H1 (cell line): ENCODE results near the gene TAS2R19. TPM values are rescaled to one million over a fixed set of nuclear protein-coding genes. Genes with fewer than 3 reads are reported as not detected.
A peak's percentile ranks its signal among the peaks of the same experiment; 100 is the strongest.

Source experiments
- CTCF ChIA-PET: fragments of 300-600 bp; sonication (Branson Sonifier 250); formaldehyde crosslinking; loops from one replicate; lab custom pipeline; 2021; ENCODE audit not compliant: partially characterized antibody; lab: Charles Lee
- POLR2A ChIA-PET: fragments of 300-600 bp; sonication (Branson Sonifier 250); formaldehyde crosslinking; loops from one replicate; lab custom pipeline; 2021; ENCODE audit warnings: inconsistent platforms; ENCODE audit not compliant: partially characterized antibody; lab: Charles Lee
- DNase-seq, 2 experiments: peaks; one replicate each; pipeline versions ENCODE4 v3.0.0 to v3.0.0-alpha.2; 2010 to 2022; ENCODE audit warnings: low spot score in 2 of 2, low read depth in 1 of 2, mixed read lengths in 1 of 2
- FAIRE-seq: peaks from 2 replicates; lab custom pipeline; 2011; peaks lifted over from hg19 to GRCh38; lab: Jason Lieb, UNC
- H2AFZ ChIP-seq: 2 replicates; pipeline ENCODE4 v1.8.1; 2012; ENCODE audit warnings: low read length, inconsistent platforms
- H2AK5ac ChIP-seq: 2 replicates; pipeline ENCODE4 v1.6.1; 2013; ENCODE audit warnings: low read depth, low read length
- H2BK120ac ChIP-seq: replicated peaks from 2 replicates; pipeline ENCODE3; 2013; ENCODE audit warnings: low read depth, low read length, inconsistent platforms
- H2BK12ac ChIP-seq: 2 replicates; pipeline ENCODE4 v1.6.1; 2013; ENCODE audit warnings: low read depth, low read length
- H2BK15ac ChIP-seq: 2 replicates; pipeline ENCODE4 v1.6.1; 2013; ENCODE audit warnings: low read length
- H2BK20ac ChIP-seq: 2 replicates; pipeline ENCODE4 v1.6.1; 2013; ENCODE audit warnings: low read length
- H2BK5ac ChIP-seq: 2 replicates; pipeline ENCODE4 v1.6.1; 2013; ENCODE audit warnings: low read depth, low read length
- H3K14ac ChIP-seq: 2 replicates; pipeline ENCODE4 v1.6.1; 2013; ENCODE audit warnings: inconsistent platforms; ENCODE audit not compliant: insufficient read length
- H3K18ac ChIP-seq: 2 replicates; pipeline ENCODE4 v1.6.1; 2013; ENCODE audit warnings: low read length; ENCODE audit errors: extremely low read depth
- H3K23ac ChIP-seq: 2 replicates; pipeline ENCODE4 v1.6.1; 2013; ENCODE audit warnings: inconsistent platforms; ENCODE audit not compliant: insufficient read length
- H3K23me2 ChIP-seq: 2 replicates; pipeline ENCODE4 v1.6.1; 2013; ENCODE audit warnings: low read depth, low read length
- H3K27ac ChIP-seq: 2 replicates; pipeline ENCODE4 v1.6.1; 2011; ENCODE audit warnings: low read depth, low read length, inconsistent platforms
- H3K27me3 ChIP-seq, 4 experiments: replicated peaks in 1 of 4; 1 replicate in 1 of 4; 2 replicates in 3 of 4; pipeline versions ENCODE4 v1.6.1 to v1.8.1; 2011 to 2013; ENCODE audit warnings: low read length in 3 of 4, mild to moderate bottlenecking in 3 of 4, inconsistent platforms in 2 of 4, mixed read lengths in 2 of 4, moderate library complexity in 1 of 4; ENCODE audit not compliant: control insufficient read depth in 3 of 4, insufficient read depth in 3 of 4; ENCODE audit errors: extremely low read depth in 1 of 4
- H3K36me3 ChIP-seq, 4 experiments: 2 replicates each; pipeline versions ENCODE4 v1.6.1 to v1.8.1; 2011 to 2013; ENCODE audit warnings: mild to moderate bottlenecking in 4 of 4, low read length in 3 of 4, moderate library complexity in 2 of 4, control low read depth in 1 of 4, inconsistent platforms in 1 of 4; ENCODE audit not compliant: insufficient read depth in 4 of 4, control insufficient read depth in 2 of 4
- H3K4ac ChIP-seq: replicated peaks from 2 replicates; pipeline ENCODE3; 2013; ENCODE audit warnings: low read length, low read depth, mixed read lengths, inconsistent platforms; ENCODE audit not compliant: insufficient read length
- H3K4me1 ChIP-seq, 4 experiments: replicated peaks in 1 of 4; 1 replicate in 1 of 4; 2 replicates in 3 of 4; pipeline versions ENCODE4 v1.6.1 to v1.8.1; 2011 to 2013; ENCODE audit warnings: low read length in 3 of 4, inconsistent platforms in 2 of 4, mixed read lengths in 1 of 4; ENCODE audit not compliant: insufficient read depth in 4 of 4, control insufficient read depth in 3 of 4
- H3K4me2 ChIP-seq, 2 experiments: 2 replicates each; pipeline versions ENCODE4 v1.6.1 to v1.8.1; 2011 to 2013; ENCODE audit warnings: low read depth in 2 of 2, low read length in 2 of 2, control low read depth in 1 of 2, inconsistent platforms in 1 of 2, mild to moderate bottlenecking in 1 of 2; ENCODE audit not compliant: insufficient read depth in 1 of 2
- H3K4me3 ChIP-seq, 4 experiments: fragments of 200-600, 300-600 bp in 1 of 4; sonication (generic), shearing (Covaris generic), sonication (Bioruptor Twin) in 1 of 4; 2 replicates each; pipeline versions ENCODE4 v1.5.1 to v1.8.1; 2011 to 2016; ENCODE audit warnings: low read length in 4 of 4, low read depth in 3 of 4, control low read depth in 2 of 4, inconsistent platforms in 2 of 4, mild to moderate bottlenecking in 2 of 4, mixed read lengths in 1 of 4, moderate library complexity in 1 of 4; ENCODE audit not compliant: insufficient read depth in 2 of 4; ENCODE audit errors: extremely low read depth in 1 of 4
- H3K56ac ChIP-seq: replicated peaks from 2 replicates; pipeline ENCODE3; 2013; ENCODE audit warnings: low read depth, mild to moderate bottlenecking, mixed read lengths, low read length, inconsistent platforms; ENCODE audit not compliant: insufficient read length
- H3K79me1 ChIP-seq: 2 replicates; pipeline ENCODE4 v1.6.1; 2013; ENCODE audit warnings: low read depth, low read length, control low read depth
- H3K79me2 ChIP-seq, 2 experiments: 2 replicates each; pipeline versions ENCODE4 v1.6.1 to v1.8.1; 2012 to 2013; ENCODE audit warnings: low read length in 2 of 2, mild to moderate bottlenecking in 2 of 2, inconsistent platforms in 1 of 2; ENCODE audit not compliant: insufficient read depth in 2 of 2, control insufficient read depth in 1 of 2
- H3K9ac ChIP-seq, 4 experiments: replicated peaks in 1 of 4; 1 replicate in 1 of 4; 2 replicates in 3 of 4; pipeline versions ENCODE4 v1.6.1 to v1.8.1; 2011 to 2013; ENCODE audit warnings: low read depth in 3 of 4, low read length in 3 of 4, control low read depth in 2 of 4, mild to moderate bottlenecking in 2 of 4, moderate library complexity in 2 of 4, inconsistent platforms in 1 of 4; ENCODE audit errors: extremely low read depth in 1 of 4
- H3K9me3 ChIP-seq, 2 experiments: 2 replicates each; pipeline versions ENCODE4 v1.6.1 to v1.8.1; 2012 to 2013; ENCODE audit warnings: mild to moderate bottlenecking in 2 of 2, moderate library complexity in 2 of 2, control low read depth in 1 of 2, inconsistent platforms in 1 of 2, low read depth in 1 of 2, low read length in 1 of 2, mixed read lengths in 1 of 2; ENCODE audit not compliant: insufficient read depth in 2 of 2
- H4K20me1 ChIP-seq, 2 experiments: replicated peaks in 1 of 2; 2 replicates each; pipeline versions ENCODE3 to v1.8.1; 2011 to 2013; ENCODE audit warnings: inconsistent platforms in 2 of 2, low read length in 2 of 2, mild to moderate bottlenecking in 1 of 2; ENCODE audit not compliant: insufficient read depth in 2 of 2, control insufficient read depth in 1 of 2
- H4K5ac ChIP-seq: 2 replicates; pipeline ENCODE4 v1.6.1; 2013; ENCODE audit warnings: low read length, low read depth, mixed read lengths, inconsistent platforms; ENCODE audit not compliant: insufficient read length
- H4K8ac ChIP-seq: 2 replicates; pipeline ENCODE4 v1.8.0; 2013; ENCODE audit warnings: mild to moderate bottlenecking, moderate library complexity, low read length, inconsistent platforms; ENCODE audit not compliant: insufficient read depth; ENCODE audit errors: extremely low read depth
- H4K91ac ChIP-seq: replicated peaks from 2 replicates; pipeline ENCODE3; 2013; ENCODE audit warnings: low read length, mixed read lengths, inconsistent platforms; ENCODE audit not compliant: insufficient read length
- CTCF ChIP-seq, 3 experiments: IDR thresholded peaks; 1 replicate in 2 of 3; 2 replicates in 1 of 3; pipeline versions ENCODE4 v1.5.1 to v1.6.1; 2011; ENCODE audit warnings: low read length in 3 of 3, mild to moderate bottlenecking in 3 of 3, inconsistent platforms in 2 of 3, low read depth in 1 of 3, moderate library complexity in 1 of 3; ENCODE audit not compliant: insufficient read depth in 1 of 3; ENCODE audit errors: control extremely low read depth in 1 of 3
- HDAC2 ChIP-seq, 2 experiments: fragments of 300-600 bp in 1 of 2; sonication (generic) in 1 of 2; IDR thresholded peaks; 2 replicates each; pipeline ENCODE4 v1.6.1; 2011 to 2012; ENCODE audit warnings: low read depth in 2 of 2, low read length in 2 of 2, mild to moderate bottlenecking in 2 of 2, moderate library complexity in 2 of 2, borderline replicate concordance in 1 of 2, inconsistent platforms in 1 of 2
- NRF1 ChIP-seq: IDR thresholded peaks from 2 replicates; pipeline ENCODE4 v1.6.1; 2011; ENCODE audit warnings: mild to moderate bottlenecking, low read depth, low read length, improper control_type of control experiment
- RAD21 ChIP-seq, 2 experiments: IDR thresholded peaks in 1 of 2; conservative IDR thresholded peaks in 1 of 2; 2 replicates each; pipeline ENCODE4 v1.6.1; 2011; ENCODE audit warnings: low read depth in 2 of 2, low read length in 2 of 2, improper control_type of control experiment in 1 of 2, inconsistent platforms in 1 of 2, mild to moderate bottlenecking in 1 of 2, moderate library complexity in 1 of 2
- WGBS, 2 experiments: shearing (Covaris generic) in 1 of 2; methylation state at CpG; one replicate each; pipeline versions ENCODE4 v1.1.6 to v1.1.7; 2013 to 2015; ENCODE audit warnings: low lambda C conversion rate in 2 of 2, mixed read lengths in 2 of 2, inconsistent platforms in 1 of 2, low coverage in 1 of 2, missing lambda C conversion rate in 1 of 2; ENCODE audit not compliant: insufficient replicate concordance in 2 of 2, insufficient coverage in 1 of 2, insufficient read length in 1 of 2; ENCODE audit errors: extremely low coverage in 1 of 2, missing lambda C conversion rate in 1 of 2; 5-methylcytosine and 5-hydroxymethylcytosine counted together
- polyA plus RNA-seq, 7 experiments: library from polyadenylated mRNA; depleted of rRNA in 3 of 7; stranded (reverse) in 5 of 7; unstranded in 2 of 7; fragments of >200 nt in 5 of 7; fragments of 200-250 nt in 2 of 7; gene quantifications; 1 replicate in 5 of 7; 2 replicates in 1 of 7; 4 replicates in 1 of 7; pipeline versions ENCODE4 v1.2.1 to v1.2.3, GENCODE V29; 2011 to 2013; ENCODE audit warnings: missing spikeins in 2 of 7, mixed read lengths in 2 of 7
- total RNA-seq: library from RNA; stranded (reverse); fragmentation: NEBNext Ultra II Directional; extraction: Animal tissue kit (Norgen Biotek cat#: 25700); gene quantifications from 2 replicates; pipeline ENCODE4 v1.2.1, GENCODE V29; 2021

TAS2R19 gene
- total and polyA plus RNA-seq, 2 of the 8 experiments (the other 6 are each of a cell fraction or from before 2014, with no cell fraction given): 0.97 to 0.99 TPM

- Histone ChIP-seq H3K9ac (no peak overlapping the region), H4K91ac (no peak overlapping the region), H3K79me1 (no peaks in the 10 kb centered on the region), H3K56ac (no peak overlapping the region), H3K4ac (no peak overlapping the region), H4K5ac (no peak overlapping the region), H3K14ac (no peak overlapping the region), H3K4me3 (no peak overlapping the region), H2AK5ac (no peak overlapping the region), H3K9me3 (no peaks in the 10 kb centered on the region), H2BK5ac (no peak overlapping the region), H2AFZ (no peak overlapping the region), H4K20me1 (peaks cover 0 to 2% of the 10 kb centered on the region in 2 experiments), H4K8ac (no peak overlapping the region), H3K79me2 (no peaks in the 10 kb centered on the region), H3K27ac (no peak overlapping the region), H3K18ac (no peak overlapping the region), H3K4me1 (no peaks in the 10 kb centered on the region), H3K36me3 (no peaks in the 10 kb centered on the region), H3K23ac (no peak overlapping the region), H2BK120ac (no peak overlapping the region), H3K4me2 (no peak overlapping the region), H2BK20ac (no peak overlapping the region), H2BK15ac (no peak overlapping the region), H2BK12ac (no peak overlapping the region), H3K23me2 (no peaks in the 10 kb centered on the region), H3K27me3 (peaks cover 0 to 2% (median 0%) of the 10 kb centered on the region in 4 experiments; a peak in 1 of 7 replicates)
- DNase-seq: peak; percentile 27 to 64
- CTCF ChIA-PET: interaction anchor here (0.7 to 2.3 kb wide), 17 partner anchors 9 to 723 kb away, joined by 3 to 10 read pairs (median 4); partner anchors contain the start of gene TAS2R20
- POLR2A ChIA-PET: interaction anchor here (1.7 kb wide), 1 partner anchor 145 kb away, joined by 7 read pairs; the partner anchor contains the start of gene SMIM10L1
- FAIRE-seq: peak; percentile 19
- TF ChIP-seq HDAC2 (IDR thresholded peaks at IDR 0.05; ENCODE audit: borderline replicate concordance in 1 of 2, low read depth in 2 of 2, low read length in 2 of 2) (no peak), NRF1 (no peak), CTCF (IDR thresholded peaks at IDR 0.05; ENCODE audit: control extremely low read depth in 1 of 3, insufficient read depth in 1 of 3, low read depth in 1 of 3, low read length in 3 of 3) (peak; percentile 44 to 78 (median 70)), RAD21 (IDR thresholded peaks at IDR 0.05 in 1 of 2, conservative IDR thresholded peaks at IDR 0.05 in 1 of 2; ENCODE audit: low read depth in 2 of 2, low read length in 2 of 2) (peak; percentile 35 to 57; a peak in 3 of 4 replicates)
- WGBS, 2 experiments: 79% methylated on average over 6 of the region's 6 CpGs; no CpG with 5 or more reads in 1 of the 2 experiments
Observed at GRCh38 chr12:11026118-11026517, 3.7 kb upstream of the TAS2R19 start.
